H4 (cell line): Measurements from ENCODE around the gene RBM4. TPM values are rescaled to one million over a fixed set of nuclear protein-coding genes. Genes with fewer than 3 reads are reported as not detected.

Experiments
- DNase-seq: peaks from one replicate; pipeline ENCODE4 v3.0.0-alpha.2; 2015; ENCODE audit warnings: low spot score
- total RNA-seq: library from RNA; depleted of rRNA; stranded (reverse); fragments of >200 nt; shearing (Covaris generic); gene quantifications from 2 replicates; pipeline ENCODE4 v1.2.3, GENCODE V29; 2014

RBM4 gene
- total RNA-seq, 1 experiment from 2014 or later = 159 TPM

DNA sequence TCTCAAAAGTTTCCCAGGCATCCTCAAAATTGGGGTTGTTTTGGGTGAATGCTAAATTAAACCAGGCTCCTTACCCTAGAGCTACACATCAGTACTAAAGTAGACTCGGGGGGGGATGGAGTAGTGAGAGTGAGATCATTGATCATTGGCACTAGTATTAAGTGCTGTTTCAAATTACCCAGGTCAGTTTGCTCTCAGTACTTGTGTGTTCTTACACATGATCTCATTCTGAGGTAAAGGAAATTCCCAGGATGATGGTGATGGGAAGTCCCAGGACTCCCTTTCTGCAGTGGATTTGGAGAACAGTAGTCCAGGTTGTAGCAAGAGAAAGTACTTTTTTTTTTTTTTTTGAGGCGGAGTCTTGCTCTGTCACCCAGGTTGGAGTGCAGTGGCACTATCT lies 12.5 kb downstream of the RBM4 start:
- DNase-seq = no peak

- no peak for DNase-seq
Observed at GRCh38 chr11:66652651-66653050, 14.1 kb downstream of the RBM4 start.

- no peak for DNase-seq
Observed at GRCh38 chr11:66653123-66653522, 14.6 kb downstream of the RBM4 start.

- DNase-seq = no peak
Observed at GRCh38 chr11:66659763-66660162, 21.3 kb downstream of the RBM4 start.

DNA sequence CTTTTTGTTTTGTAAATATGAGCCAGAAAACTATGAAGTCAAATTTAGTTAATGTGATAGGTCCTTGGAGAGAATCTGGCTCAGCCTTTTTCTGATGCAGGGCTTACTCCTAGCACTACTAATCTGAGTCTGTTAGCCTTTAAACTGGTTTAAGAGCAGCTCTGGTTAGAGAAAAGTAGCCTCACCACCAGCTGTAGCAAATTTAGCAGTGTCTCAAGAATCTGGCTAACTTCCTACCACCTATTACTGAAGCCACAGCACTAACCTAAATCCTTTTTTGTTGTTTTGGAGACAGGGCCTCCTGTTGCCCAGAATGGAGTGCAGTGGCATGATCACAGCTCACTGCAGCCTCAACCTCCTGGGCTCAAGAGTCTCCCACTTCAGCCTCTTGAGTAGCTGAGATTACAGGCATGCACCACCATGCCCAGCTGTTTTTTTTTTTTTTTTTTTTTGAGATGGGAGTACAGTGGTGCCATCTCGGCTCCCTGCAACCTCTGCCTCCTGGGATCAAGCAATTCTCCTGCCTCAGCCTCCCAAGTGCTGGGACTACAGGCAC lies 25.3 kb downstream of the RBM4 start:
- DNase-seq = no peak

- no peak for DNase-seq
Observed at GRCh38 chr11:66665369-66665768, 26.9 kb downstream of the RBM4 start.

DNA sequence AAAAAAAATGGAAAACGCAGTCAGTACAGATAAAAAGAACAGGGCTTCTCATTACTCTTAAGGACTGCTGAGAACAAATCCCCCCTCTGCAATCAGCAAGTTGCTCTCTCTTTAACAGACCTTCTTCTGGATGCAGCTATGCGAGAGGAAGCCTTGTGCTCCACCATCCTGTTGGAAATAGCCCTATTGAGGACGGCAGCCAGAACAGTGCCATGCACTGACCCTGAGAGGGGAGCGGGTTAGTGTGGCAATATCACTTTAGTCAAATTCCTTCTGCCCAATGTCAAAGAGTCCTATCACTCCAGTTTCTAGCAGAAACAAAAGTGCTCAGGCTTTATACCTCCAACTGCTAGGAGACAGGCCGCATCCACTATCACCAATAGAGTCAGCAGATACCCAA lies 32.3 kb downstream of the RBM4 start:
- DNase-seq = no peak

DNA sequence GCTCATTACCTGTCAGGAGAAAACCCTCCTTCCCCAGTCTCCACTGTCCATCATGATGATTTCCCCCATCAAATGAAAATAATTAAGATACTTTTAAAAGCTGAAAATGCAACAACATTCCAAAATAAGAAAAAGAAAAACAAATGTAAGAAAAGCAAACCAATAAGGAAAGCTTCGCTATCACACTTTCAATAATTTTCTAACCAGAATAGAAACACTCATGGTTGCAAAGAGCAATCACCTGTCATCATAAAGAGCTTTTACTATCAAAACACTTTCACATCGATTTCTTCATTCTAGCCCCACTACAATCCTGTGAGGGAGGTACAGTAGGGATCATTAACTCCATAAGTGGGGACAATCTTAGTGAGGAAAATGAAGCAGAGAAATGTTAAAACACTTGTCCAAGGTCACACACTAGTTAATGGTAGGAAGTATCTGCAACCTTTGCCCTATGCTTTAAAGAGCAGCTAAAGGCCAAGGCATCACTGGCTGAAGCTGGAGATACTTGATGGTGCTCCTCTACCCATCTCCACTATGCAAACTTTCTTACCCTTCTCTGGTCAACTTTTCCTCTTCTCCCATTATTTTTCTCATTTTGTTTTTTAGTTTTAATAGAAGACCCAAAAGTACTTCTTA lies 36.6 kb downstream of the RBM4 start:
- no peak for DNase-seq

GRCh38 chr11:66676282-66676919 lies 37.9 kb downstream of the RBM4 start:
- no peak for DNase-seq

DNA sequence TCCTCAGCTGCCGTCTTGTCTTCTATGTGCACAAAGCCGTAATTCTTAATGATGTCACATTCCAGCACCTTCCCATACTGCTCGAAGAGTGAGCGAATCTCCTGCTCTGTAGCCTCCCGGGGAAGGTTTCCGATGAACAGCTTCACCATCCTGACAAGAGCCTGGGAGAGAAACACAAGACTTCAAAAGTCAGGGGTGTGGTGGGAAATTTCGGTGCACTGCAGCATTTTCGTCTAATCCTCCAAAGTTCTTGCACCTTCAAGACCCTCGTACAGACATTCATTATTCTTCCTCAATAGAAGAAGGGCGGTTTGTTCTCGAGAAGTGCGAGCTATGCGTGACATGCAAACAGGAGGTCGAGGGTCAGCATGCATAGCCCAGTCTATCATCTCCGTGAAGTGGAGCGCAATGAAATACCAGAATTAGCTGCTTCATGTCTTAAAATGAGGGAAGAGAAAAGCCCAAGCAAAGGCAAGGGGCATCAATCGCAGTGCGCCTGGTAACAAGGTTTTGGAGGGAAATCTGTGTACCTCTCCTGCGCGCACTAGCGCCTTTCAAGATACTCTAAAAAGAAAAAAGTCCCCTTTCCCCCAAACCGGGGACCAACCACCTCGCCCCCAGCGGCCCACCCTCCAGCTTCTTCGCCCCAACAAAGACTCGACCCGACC lies 38.6 kb downstream of the RBM4 start:
- no peak for DNase-seq

DNA sequence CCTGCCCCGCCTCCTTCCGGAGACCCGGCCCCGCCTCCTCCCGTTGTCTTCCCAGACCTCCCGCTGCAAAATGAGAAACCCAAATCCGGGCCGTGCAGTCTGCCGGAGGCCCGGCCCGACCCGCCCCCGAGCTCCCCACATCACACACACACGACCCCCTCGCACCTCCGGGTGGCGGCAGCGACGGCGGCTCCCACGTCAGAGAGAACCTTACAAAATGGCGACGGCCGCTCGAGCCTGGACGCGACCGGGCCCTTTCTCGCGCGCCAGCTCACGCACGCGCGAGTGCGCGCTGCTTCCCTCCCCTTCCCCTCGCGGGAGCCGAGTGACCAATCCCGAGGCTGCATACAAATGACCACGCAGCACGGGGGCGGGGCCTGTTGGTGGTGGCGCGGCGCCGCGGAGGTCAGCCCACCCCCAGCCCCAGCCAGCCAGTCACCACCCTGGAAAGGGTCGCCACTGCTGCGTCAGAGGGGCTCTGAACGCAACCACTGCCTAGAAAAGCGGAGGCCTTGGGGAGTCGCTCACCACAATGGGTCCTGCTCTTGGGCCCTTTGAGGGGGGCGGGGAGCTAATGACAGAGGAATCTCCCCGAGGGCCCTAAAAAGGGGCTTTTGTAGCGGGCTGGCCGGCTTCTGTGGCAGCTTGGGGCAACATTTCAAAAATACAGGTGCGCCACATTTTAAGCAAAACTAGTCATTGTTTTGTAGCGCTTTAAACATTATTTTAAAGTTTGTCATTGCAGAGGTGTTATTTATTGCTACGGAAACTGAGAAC lies 39.3 kb downstream of the RBM4 start, which contains the start of gene RBM4B:
Gene RBM4B (minus strand): TSS at position 289 of the 777 bp plus-strand sequence. CDS start 808 bp downstream, outside the sequence.
- peak; percentile 92 for DNase-seq

GRCh38 chr11:66680966-66681645 lies 42.6 kb downstream of the RBM4 start:
- DNase-seq = no peak

DNA sequence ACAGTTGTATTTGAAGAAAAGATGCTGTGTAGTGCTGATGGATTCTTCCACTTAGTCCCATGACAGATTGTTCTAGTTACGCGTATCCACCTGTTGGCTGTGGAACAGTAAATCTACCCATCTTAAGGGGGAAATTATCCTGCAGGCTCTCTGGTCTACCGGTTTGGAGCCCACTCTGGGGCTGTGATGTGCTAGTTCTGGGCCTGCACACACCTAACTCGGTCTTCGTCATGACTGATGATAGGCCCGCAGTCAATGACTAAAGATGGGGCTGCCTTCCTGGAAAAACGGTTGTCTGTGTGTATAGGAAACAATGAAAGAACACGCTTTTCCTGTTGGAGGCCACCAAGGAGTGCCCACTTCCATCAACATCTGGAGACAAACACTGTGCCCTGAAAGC lies 45.4 kb downstream of the RBM4 start:
- no peak for DNase-seq

DNA sequence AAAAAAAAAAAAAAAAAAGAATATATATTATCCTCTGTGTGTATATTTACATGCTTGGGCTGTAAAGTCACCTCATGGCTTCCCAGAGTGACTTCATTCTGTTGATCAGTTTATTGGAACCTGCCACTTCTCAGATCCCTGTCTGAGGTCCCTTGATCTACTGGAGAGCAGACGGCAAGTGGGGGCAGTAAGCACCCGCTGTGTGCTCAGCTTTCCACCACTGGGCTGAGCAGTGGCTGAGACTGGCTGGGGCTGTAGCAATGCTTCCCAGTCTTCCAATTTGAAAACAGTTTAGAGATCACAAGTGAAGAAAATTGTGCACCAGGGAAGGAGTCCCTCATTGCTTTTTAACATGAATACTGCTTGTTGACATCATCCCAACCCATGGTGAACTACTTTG lies 46.1 kb downstream of the RBM4 start:
- no peak for DNase-seq

DNA sequence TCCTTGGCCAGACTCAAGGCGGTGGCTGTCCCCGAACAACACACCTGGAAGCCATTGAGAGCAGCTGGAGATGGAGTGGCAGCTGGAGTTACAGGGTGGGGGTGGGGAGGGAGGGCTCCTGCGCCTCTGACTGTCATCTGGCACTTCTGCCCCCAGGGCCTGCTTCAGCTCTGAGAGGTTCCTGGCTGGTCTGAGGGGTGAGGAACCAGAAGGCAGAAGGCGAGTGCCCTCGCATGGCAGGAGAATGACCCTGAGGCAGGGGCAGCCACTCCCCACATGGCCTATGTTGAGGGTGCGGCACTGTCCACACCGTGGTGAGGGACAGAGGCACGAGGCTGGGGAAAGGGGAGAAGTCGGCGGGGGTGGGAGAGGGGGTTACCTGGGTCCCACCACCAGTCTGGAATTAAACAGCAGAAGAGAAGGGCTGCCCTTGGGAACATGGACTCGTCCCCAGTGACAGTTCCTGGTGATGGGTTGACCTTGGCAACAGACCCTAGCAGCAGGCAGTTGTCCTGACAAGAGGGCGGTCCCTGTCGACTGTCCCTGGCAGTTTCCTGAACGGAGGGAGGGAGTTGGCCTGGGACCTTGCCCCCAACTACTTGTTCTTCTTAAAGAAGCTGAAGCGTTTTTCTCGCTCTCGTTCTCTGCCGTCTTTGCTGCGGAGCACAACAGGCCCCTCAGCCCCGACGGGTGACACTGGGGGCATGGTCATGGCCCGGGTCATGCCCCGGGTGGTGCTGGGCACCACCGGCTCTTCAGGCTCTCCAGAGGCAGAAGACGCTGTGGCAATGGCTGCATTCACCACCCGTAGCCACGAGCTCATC lies 47.0 kb downstream of the RBM4 start:
- DNase-seq = no peak

DNA sequence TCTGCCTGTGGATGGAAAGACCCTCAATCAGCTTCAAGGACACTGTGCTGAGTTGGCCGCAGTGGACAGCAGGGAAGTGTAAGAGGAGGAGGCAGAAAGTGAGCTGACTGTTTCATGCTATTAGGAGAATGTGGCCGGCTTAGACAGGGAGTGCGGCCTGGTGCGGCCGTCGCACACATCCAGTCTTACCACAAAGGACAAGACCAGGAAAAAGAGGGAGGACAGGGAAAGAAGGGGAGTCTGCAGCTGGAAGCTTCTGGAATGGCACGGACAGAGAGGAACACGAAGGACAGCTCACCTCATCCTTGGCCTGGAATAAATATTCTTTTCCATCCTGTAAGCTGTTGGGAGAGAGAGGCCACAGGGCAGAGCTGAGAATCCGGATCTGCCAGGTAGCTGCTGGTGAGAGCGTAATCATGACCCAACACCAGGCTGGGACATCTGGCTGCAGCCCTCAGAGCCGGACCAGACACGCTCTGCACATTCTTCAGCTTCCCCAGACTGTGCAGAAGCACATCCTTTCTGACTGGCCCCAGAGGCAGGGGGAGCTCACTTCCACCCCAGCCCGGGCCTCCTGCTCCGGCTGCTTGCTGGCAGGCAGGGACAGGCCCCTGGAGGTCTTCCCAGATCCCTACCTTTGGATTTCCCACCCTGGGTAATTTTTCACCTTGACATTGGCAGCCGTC lies 47.7 kb downstream of the RBM4 start:
- DNase-seq = no peak

- DNase-seq = no peak
Observed at GRCh38 chr11:66686801-66687750, 48.6 kb downstream of the RBM4 start.

GRCh38 chr11:66687831-66688281 lies 49.4 kb downstream of the RBM4 start:
- DNase-seq = no peak
